Measurements from ENCODE around the gene LCAT. TPM values are rescaled to one million over a fixed set of nuclear protein-coding genes. Genes with fewer than 3 reads are reported as not detected.
"Not testable (repeated sequence)": the region's sequence is repeated elsewhere in the genome, so short reads cannot be mapped to it uniquely, and the experiment has no call there.

The LCAT gene
- total and polyA plus RNA-seq, 5 experiments from 2014 or later: 0.52 to 14.7 (median 0.84) TPM

DNA sequence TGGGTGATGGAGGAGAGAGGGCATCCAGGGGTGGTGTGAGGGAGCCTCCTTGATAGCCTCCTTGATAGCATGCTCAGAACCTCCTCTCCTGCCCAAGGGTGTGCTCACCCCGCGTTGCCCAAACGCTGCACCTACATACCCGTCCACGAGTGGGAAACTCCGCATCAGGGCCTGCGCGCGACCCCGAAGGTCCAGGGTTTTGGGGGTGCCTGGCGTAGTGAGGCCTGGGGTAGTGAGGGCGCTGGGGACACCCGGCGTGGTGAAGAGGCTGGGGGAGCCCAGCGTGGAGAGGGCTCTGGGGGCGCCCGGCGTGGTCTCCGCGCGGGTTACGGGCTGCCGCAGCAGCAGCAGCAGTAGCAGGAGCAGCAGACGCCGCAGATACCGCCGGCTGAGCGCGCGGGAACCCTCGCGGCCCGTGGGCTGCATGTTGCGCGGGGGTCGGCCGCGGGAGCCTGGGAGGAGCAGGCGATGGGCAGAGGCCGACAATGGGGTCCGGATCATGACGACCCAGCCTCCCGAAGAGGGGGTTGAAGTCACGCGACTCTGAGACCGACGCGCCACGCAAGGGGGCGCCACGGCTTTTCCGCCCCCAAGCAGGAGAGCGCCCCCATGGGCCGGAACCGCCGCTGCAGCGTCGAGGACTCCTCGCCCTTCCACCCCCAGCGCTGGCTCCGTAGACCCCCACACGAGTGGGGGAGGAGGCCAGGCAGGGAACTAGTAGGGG is 36.2 kb upstream of the LCAT start, which contains the start of gene DPEP3:
TSS of gene DPEP3 (minus strand) at position 545 of the 724 bp plus-strand sequence. CDS start at position 426, 119 bp downstream.
- Mint-ChIP-seq H3K36me3 (no peaks in the 10 kb centered on the region), H3K27ac (peak within 1 kb of the TSS in 1 of 10 donors; percentile 6), H3K4me3 (no peak within 1 kb of the TSS), H3K27me3 (no peaks in the 10 kb centered on the region), H3K4me1 (peaks cover 14 to 24% (median 20%) of the 10 kb centered on the region in 4 donors), H3K9me3 (no peaks in the 10 kb centered on the region)
- POLR2A ChIA-PET: interaction anchor here (1.2 to 1.4 kb wide), 2 partner anchors 16 to 51 kb away, joined by 3 to 4 read pairs; no protein-coding TSS in a partner anchor
- ATAC-seq (peak in 1 of 2 donors; percentile 28), DNase-seq (peak in 2 of 10 donors; percentile 14 to 23)

DNA sequence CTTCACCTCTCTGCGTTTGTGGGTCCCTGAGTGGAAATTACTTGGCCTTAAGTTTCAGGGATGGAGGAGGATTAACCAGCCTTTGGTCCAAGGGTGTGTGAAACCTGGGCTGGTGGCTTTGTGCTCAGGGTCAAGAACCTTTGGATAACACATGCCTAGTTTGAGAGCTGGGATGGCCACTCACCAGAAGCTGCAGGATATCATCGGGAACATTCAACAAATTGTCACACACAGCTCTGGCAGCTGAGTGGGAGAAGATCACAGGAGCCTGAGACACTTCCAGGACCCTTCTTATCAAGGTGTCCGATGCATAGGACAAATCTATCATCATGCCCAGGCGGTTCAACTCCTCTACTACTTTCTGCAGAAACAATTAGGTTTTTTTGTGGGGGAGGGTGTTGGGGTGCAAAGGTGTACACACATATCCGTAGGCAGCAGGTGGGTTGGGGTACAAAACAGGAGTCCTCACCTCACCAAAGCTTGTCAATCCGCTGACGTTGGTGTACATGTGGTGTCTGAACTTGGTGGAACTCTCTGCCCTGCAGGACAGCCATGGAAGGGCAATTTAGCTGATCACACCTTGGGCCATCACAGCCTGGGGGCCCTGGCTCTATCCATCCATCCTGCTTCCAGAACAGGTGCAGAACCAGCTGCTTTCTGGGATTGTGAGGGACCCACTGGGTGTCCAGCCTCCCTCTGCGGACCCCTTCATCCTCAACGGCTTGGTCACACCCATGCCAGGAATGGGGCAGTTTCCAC is 33.7 kb upstream of the LCAT start:
- no peaks in the 10 kb centered on the region for H3K27me3 Mint-ChIP-seq
- H3K9me3 Mint-ChIP-seq: no peaks in the 10 kb centered on the region
- POLR2A ChIA-PET: interaction anchor here (0.5 to 1.3 kb wide), 3 partner anchors 9 to 474 kb away, joined by 3 to 4 read pairs (median 4); partner anchors contain the start of gene SLC12A4
- no peaks in the 10 kb centered on the region for H3K36me3 Mint-ChIP-seq
- no peak overlapping the region for H3K4me3 Mint-ChIP-seq
- peaks cover under 1 to 6% (median 4%) of the 10 kb centered on the region in 4 donors for H3K4me1 Mint-ChIP-seq
- DNase-seq (no peak), ATAC-seq (no peak)
- H3K27ac Mint-ChIP-seq: peak overlapping the region in 1 of 10 donors; percentile 7

GRCh38 chr16:67977005-67977404 is 33.1 kb upstream of the LCAT start:
- H3K36me3 Mint-ChIP-seq: no peaks in the 10 kb centered on the region
- ATAC-seq (no peak), DNase-seq (no peak)
- H3K4me3 Mint-ChIP-seq: no peak overlapping the region
- H3K9me3 Mint-ChIP-seq: no peaks in the 10 kb centered on the region
- no peak overlapping the region for H3K27ac Mint-ChIP-seq
- POLR2A ChIA-PET: no interaction called here
- H3K27me3 Mint-ChIP-seq: no peaks in the 10 kb centered on the region
- peaks cover 0 to 7% (median 4%) of the 10 kb centered on the region in 4 donors for H3K4me1 Mint-ChIP-seq

DNA sequence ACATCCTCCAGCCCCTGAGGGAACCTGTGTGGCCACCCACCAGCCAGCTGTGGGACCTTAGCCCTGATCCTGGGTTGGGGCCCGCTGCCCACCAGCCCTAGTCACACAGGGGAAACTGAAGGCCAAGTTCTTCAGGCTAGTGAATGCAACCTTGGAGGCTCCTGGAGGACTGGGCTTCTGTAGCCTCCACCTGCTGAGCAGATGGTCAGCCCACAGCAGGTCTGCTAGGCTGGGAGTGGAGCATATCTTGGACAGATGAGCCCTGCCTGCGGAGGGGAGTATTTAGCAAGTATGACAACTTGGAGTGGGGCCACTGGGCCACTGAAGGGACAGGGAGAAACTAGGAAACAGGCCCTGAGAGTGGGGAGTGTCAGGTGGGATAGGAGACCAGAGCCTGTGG is 32.3 kb upstream of the LCAT start:
- Mint-ChIP-seq H3K27ac (no peak overlapping the region), H3K4me1 (peaks cover 0 to 7% (median 4%) of the 10 kb centered on the region in 4 donors), H3K4me3 (peak overlapping the region in 1 of 10 donors; percentile 26), H3K36me3 (no peaks in the 10 kb centered on the region), H3K27me3 (no peaks in the 10 kb centered on the region), H3K9me3 (no peaks in the 10 kb centered on the region)
- DNase-seq (no peak), ATAC-seq (no peak)
- POLR2A ChIA-PET: no interaction called here

GRCh38 chr16:67975321-67976105 is 31.6 kb upstream of the LCAT start:
- ATAC-seq (no peak), DNase-seq (no peak)
- POLR2A ChIA-PET: interaction anchor here (0.6 to 0.9 kb wide), 2 partner anchors 46 to 210 kb away, joined by 3 to 4 read pairs; no protein-coding TSS in a partner anchor
- no peaks in the 10 kb centered on the region for H3K9me3 Mint-ChIP-seq
- H3K4me1 Mint-ChIP-seq: peaks cover 0 to 7% (median 4%) of the 10 kb centered on the region in 4 donors
- peak overlapping the region in 3 of 10 donors; percentile 3 to 40 (median 15) for H3K27ac Mint-ChIP-seq
- H3K4me3 Mint-ChIP-seq: no peak overlapping the region
- no peaks in the 10 kb centered on the region for H3K27me3 Mint-ChIP-seq
- H3K36me3 Mint-ChIP-seq: no peaks in the 10 kb centered on the region

DNA sequence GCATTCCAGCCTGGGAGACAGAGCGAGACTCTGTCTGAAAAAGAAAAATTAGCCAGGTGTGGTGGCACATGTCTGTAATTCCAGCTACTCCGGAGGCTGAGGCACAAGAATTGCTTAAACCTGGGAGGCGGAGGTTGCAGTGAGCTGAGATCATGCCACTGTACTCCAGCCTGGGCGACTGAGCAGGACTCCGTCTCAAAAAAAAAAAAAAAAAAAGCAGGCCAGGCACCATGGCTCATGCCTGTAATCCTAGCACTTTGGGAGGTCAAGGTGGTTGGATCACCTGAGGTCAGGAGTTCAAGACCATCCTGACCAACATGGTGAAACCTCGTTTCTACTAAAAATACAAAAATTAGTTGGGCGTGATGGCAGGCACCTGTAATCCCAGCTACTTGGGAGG is 28.4 kb upstream of the LCAT start:
- not testable (repeated sequence) for H3K36me3 Mint-ChIP-seq, ATAC-seq, H3K9me3 Mint-ChIP-seq, DNase-seq, H3K27me3 Mint-ChIP-seq, H3K4me3 Mint-ChIP-seq, H3K27ac Mint-ChIP-seq
- POLR2A ChIA-PET: interaction anchor here (0.7 kb wide), 1 partner anchor 206 kb away, joined by 4 read pairs; no protein-coding TSS in a partner anchor
- peaks cover 11 to 25% (median 16%) of the 10 kb centered on the region in 4 donors for H3K4me1 Mint-ChIP-seq

GRCh38 chr16:67971111-67971510 is 27.2 kb upstream of the LCAT start:
- no peaks in the 10 kb centered on the region for H3K36me3 Mint-ChIP-seq
- peak overlapping the region in 4 of 10 donors; percentile 38 to 75 (median 52) for H3K4me3 Mint-ChIP-seq
- H3K27me3 Mint-ChIP-seq: no peaks in the 10 kb centered on the region
- peaks cover 13 to 35% (median 26%) of the 10 kb centered on the region in 4 donors for H3K4me1 Mint-ChIP-seq
- ATAC-seq: no peak
- no peak for DNase-seq
- no peaks in the 10 kb centered on the region for H3K9me3 Mint-ChIP-seq
- H3K27ac Mint-ChIP-seq: peak overlapping the region in 3 of 10 donors; percentile 24 to 67 (median 31)
- POLR2A ChIA-PET: interaction anchor here (1.5 to 3.2 kb wide), 3 partner anchors 11 to 35 kb away, joined by 3 to 34 read pairs (median 6); partner anchors contain the start of gene PSMB10

DNA sequence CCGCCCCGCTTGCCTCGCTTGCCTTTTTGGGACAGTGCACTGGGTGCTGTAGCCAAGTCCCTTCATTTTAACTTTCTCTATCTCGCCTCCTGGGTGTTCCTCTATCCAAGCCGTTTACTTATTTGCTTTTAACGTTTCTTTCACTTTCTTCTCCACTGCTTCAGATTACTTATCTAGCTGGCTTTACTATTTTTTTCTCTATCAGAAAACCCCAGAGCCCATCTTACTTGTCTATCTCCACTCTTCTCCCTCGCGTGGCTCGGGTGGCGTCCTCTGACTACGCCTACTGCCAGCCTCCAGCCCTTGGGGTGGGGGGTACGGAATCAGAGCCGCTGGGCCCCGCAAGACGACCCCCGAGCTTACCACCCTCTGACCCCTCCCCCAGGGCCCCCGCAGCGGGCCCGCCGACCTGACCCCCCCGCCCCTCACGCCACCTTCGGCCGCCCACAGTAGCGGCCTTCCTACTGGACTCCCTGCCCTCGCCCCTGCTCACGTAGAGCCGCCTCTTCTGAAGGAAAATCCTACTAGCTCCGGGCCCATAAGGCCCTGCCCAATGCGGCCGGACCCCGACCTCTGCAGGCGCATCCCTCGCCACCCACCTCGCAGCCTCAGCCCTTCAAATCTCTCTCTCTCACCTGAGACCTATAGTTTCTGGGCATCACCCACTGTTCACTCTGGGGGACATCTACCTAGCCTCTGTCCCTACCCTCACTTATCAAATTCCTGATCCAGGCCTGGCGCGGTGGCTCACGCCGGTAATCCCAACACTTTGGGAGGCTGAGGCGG is 25.5 kb upstream of the LCAT start:
- H3K4me3 Mint-ChIP-seq: peak overlapping the region; percentile 87 to 98 (median 92)
- DNase-seq: peak in 2 of 10 donors; percentile 20 to 43
- no peaks in the 10 kb centered on the region for H3K36me3 Mint-ChIP-seq
- POLR2A ChIA-PET: interaction anchor here (0.6 to 3.2 kb wide), 13 partner anchors 9 to 704 kb away, joined by 3 to 34 read pairs (median 4); partner anchors contain the start of genes DDX28, DPEP2, DUS2 and PSMB10
- peak in 1 of 2 donors; percentile 39 for ATAC-seq
- H3K4me1 Mint-ChIP-seq: peaks cover 13 to 38% (median 32%) of the 10 kb centered on the region in 4 donors
- no peaks in the 10 kb centered on the region for H3K9me3 Mint-ChIP-seq
- H3K27ac Mint-ChIP-seq: peak overlapping the region; percentile 65 to 95 (median 89)
- H3K27me3 Mint-ChIP-seq: no peaks in the 10 kb centered on the region

DNA sequence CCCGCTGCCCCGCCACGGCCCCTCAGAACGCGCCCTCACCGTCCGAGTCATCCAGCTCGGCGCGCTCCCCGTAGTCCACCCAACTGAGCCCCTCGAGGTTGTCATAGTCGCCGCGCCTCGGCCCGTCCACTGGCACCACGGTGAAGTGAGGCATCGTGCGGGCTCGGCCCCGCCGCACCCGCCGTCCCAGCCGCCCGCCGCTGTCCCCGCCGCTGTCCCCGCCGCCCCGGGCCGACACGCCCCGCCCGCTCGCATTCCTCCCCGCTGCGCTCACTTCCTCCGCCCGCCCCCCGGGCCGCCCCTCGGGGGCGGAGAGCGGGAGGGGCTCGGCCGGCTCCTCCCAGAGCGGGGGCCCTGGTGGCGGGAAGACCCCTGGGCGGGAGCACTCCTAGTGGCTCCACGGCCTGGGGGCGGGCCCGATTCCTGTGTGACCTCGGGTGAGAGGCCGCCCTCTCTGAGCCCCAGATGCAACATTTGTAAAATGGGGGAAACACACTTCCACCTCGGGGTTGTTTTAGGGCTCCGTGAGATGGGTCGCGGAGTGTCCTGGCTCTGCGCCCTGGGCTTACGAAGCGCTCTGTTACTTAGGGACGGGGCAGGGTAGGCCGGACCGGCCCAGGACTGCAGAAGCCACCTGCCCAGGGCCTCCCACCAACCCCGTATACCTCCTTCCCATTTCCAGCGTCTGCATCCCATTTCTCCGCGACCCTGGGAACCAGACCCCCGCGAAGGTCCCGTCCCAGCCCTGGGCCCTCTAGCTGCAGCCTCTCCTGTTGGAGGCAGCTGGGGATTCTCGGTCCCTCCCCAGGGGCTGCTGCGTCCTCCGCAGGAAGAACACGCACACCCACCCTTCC is 24.7 kb upstream of the LCAT start, which contains the start of gene SLC12A4:
TSS of gene SLC12A4 (minus strand) at position 238 of the 854 bp plus-strand sequence. CDS start at position 154, 84 bp downstream.
- Mint-ChIP-seq H3K4me1 (peaks cover 13 to 38% (median 32%) of the 10 kb centered on the region in 4 donors), H3K27me3 (no peaks in the 10 kb centered on the region), H3K27ac (peak within 1 kb of the TSS; percentile 80 to 97 (median 92)), H3K9me3 (no peaks in the 10 kb centered on the region), H3K4me3 (peak within 1 kb of the TSS; percentile 87 to 99 (median 97)), H3K36me3 (no peaks in the 10 kb centered on the region)
- POLR2A ChIA-PET: interaction anchor here (0.6 to 3.2 kb wide), 11 partner anchors 9 to 703 kb away, joined by 3 to 34 read pairs (median 4); partner anchors contain the start of genes DDX28, DPEP2, DUS2 and NFATC3
- peak; percentile 87 to 90 for ATAC-seq
- DNase-seq: peak; percentile 78 to 92 (median 88)

DNA sequence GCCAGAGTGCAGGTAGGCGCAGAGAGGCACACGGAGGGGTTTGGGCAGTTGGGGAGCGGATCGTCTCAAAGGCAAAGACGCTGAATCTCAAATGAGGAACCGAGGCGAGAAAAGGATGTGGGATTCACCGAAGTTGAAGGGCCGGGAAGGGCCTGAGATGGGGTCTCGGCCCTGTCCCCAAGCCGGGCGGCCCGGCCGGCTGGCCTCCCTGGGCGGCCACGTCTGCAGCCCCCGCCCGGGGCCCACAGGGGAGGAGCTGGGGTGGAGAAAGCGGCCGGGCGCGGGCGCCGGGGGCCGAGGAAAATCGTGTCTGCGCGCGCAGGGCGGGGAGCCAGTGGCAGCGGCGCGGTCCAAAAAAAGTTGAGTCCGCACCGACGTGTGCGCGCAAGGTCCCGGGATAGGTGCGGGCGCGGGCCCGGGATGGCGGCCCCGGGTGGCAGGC is 24.1 kb upstream of the LCAT start:
- H3K4me3 Mint-ChIP-seq: peak overlapping the region; percentile 87 to 99 (median 96)
- ATAC-seq (peak in 1 of 2 donors; percentile 26), DNase-seq (peak in 5 of 10 donors; percentile 20 to 44 (median 28))
- POLR2A ChIA-PET: interaction anchor here (0.5 to 3.2 kb wide), 7 partner anchors 10 to 117 kb away, joined by 3 to 34 read pairs (median 5); partner anchors contain the start of genes DDX28, DPEP2, DUS2 and NFATC3
- peak overlapping the region; percentile 80 to 97 (median 89) for H3K27ac Mint-ChIP-seq
- H3K4me1 Mint-ChIP-seq: peaks cover 13 to 35% (median 31%) of the 10 kb centered on the region in 4 donors
- no peaks in the 10 kb centered on the region for H3K27me3 Mint-ChIP-seq
- H3K9me3 Mint-ChIP-seq: no peaks in the 10 kb centered on the region
- peaks cover 0 to 2% (median 0%) of the 10 kb centered on the region in 3 donors for H3K36me3 Mint-ChIP-seq

All from naive thymus-derived CD8-positive, alpha-beta T cell (primary cell).